HepG2 (cell line): ENCODE results near the gene MOG. TPM values are rescaled to one million over a fixed set of nuclear protein-coding genes. Genes with fewer than 3 reads are reported as not detected.

Experiments used
- ATAC-seq: fragments of 200-7000 bp; cut with Tn5 transposase; 3 replicates; pipeline ENCODE4 v1.9.1; 2020; ENCODE audit warnings: mild to moderate bottlenecking, moderate library complexity
- BruUV-seq: library from RNA; stranded (reverse); fragments of 400-500 nt; replicated peaks from 2 replicates; lab custom pipeline; 2021; lab: Mats Ljungman, UMichigan
- CTCF ChIA-PET: fragments of 300-600 bp; formaldehyde crosslinking; extraction: SDS; loops from one replicate; lab custom pipeline; 2021; ENCODE audit warnings: low total read pairs, inconsistent platforms, low intra/inter-chr PET ratio; lab: Yijun Ruan, JAX
- POLR2A ChIA-PET: fragments of 350-600 bp; sonication (Branson Sonifier 250); formaldehyde crosslinking; loops from one replicate; lab custom pipeline; 2020; ENCODE audit warnings: antibody characterized with exemption, inconsistent platforms; lab: Yijun Ruan, JAX
- DNase-seq: peaks from one replicate; pipeline ENCODE4 v3.0.0-alpha.2; 2015; ENCODE audit warnings: low spot score
- FAIRE-seq: peaks from 3 replicates; lab custom pipeline; 2011; peaks lifted over from hg19 to GRCh38; lab: Jason Lieb, UNC
- H2AFZ ChIP-seq: one replicate; pipeline ENCODE4 v1.6.1; 2011; ENCODE audit warnings: low read length, inconsistent platforms
- H3K27ac ChIP-seq: fragments of 300-600 bp; 3 replicates; pipeline ENCODE4 v1.8.0; 2011; ENCODE audit warnings: mixed run types, mild to moderate bottlenecking, mixed read lengths, low read length, inconsistent platforms; ENCODE audit not compliant: insufficient read depth; ENCODE audit errors: extremely low read length
- H3K27me3 ChIP-seq, 2 experiments: fragments of 200-600 bp in 1 of 2; 2 replicates in 1 of 2; 3 replicates in 1 of 2; pipeline versions ENCODE4 v1.6.0 to v1.8.0; 2011; ENCODE audit warnings: low read length in 2 of 2, mild to moderate bottlenecking in 2 of 2, moderate library complexity in 2 of 2, inconsistent platforms in 1 of 2; ENCODE audit not compliant: insufficient read depth in 2 of 2, control insufficient read depth in 1 of 2
- H3K36me3 ChIP-seq, 2 experiments: fragments of 200-600 bp in 1 of 2; replicated peaks in 1 of 2; 2 replicates in 1 of 2; 3 replicates in 1 of 2; pipeline versions ENCODE4 v1.5.1 to v1.8.0; 2011; ENCODE audit warnings: low read length in 2 of 2, inconsistent platforms in 1 of 2; ENCODE audit not compliant: insufficient read depth in 2 of 2, control insufficient read depth in 1 of 2
- H3K4me1 ChIP-seq: 2 replicates; pipeline ENCODE4 v1.5.1; 2012; ENCODE audit warnings: low read length, inconsistent platforms; ENCODE audit not compliant: insufficient read depth
- H3K4me2 ChIP-seq: 2 replicates; pipeline ENCODE4 v1.6.0; 2011; ENCODE audit warnings: low read depth, low read length, inconsistent platforms
- H3K4me3 ChIP-seq, 3 experiments: fragments of 200-600 bp in 1 of 3; sonication (generic), shearing (Covaris generic) in 1 of 3; replicated peaks in 1 of 3; 2 replicates each; pipeline ENCODE4 v1.5.1; 2011 to 2016; ENCODE audit warnings: low read length in 3 of 3, inconsistent platforms in 2 of 3, low read depth in 2 of 3, mild to moderate bottlenecking in 2 of 3, control low read depth in 1 of 3, mixed read lengths in 1 of 3; ENCODE audit not compliant: insufficient read depth in 1 of 3
- H3K79me2 ChIP-seq: one replicate; pipeline ENCODE4 v1.6.1; 2011; ENCODE audit warnings: low read length, inconsistent platforms; ENCODE audit not compliant: insufficient read depth
- H3K9ac ChIP-seq: 2 replicates; pipeline ENCODE4 v1.6.0; 2011; ENCODE audit warnings: mild to moderate bottlenecking, low read depth, low read length, inconsistent platforms; ENCODE audit not compliant: insufficient read depth
- H3K9me3 ChIP-seq: 2 replicates; pipeline ENCODE4 v1.5.1; 2012; ENCODE audit warnings: mild to moderate bottlenecking, low read length
- H4K20me1 ChIP-seq: 2 replicates; pipeline ENCODE4 v1.6.0; 2011; ENCODE audit warnings: inconsistent platforms, mild to moderate bottlenecking, low read length, moderate library complexity; ENCODE audit not compliant: insufficient read depth
- AKAP8 ChIP-seq: sonication (generic); formaldehyde crosslinking; IDR thresholded peaks from 2 replicates; pipeline ENCODE4 v1.5.1; 2020; ENCODE audit warnings: mild to moderate bottlenecking, missing genetic modification reagents
- GTF3A ChIP-seq: sonication (generic); formaldehyde crosslinking; conservative IDR thresholded peaks from 2 replicates; pipeline ENCODE4 v1.4.0; 2020; ENCODE audit warnings: mild to moderate bottlenecking, missing genetic modification reagents
- JUND ChIP-seq: sonication (generic); formaldehyde crosslinking; IDR thresholded peaks from 2 replicates; pipeline ENCODE4 v1.8.0; 2022; ENCODE audit warnings: mild to moderate bottlenecking, missing genetic modification reagents
- KMT2B ChIP-seq: IDR thresholded peaks from 2 replicates; pipeline ENCODE4 v1.6.1; 2016; ENCODE audit warnings: missing genetic modification reagents, missing compliant biosample characterization
- MXI1 ChIP-seq: IDR thresholded peaks from 3 replicates; pipeline ENCODE4 v1.6.1; 2012; ENCODE audit warnings: low read depth, low read length, inconsistent platforms, borderline replicate concordance
- RCOR2 ChIP-seq: IDR thresholded peaks from 2 replicates; pipeline ENCODE4 v1.6.1; 2016; ENCODE audit warnings: missing biosample characterization, missing genetic modification reagents
- TEAD3 ChIP-seq: optimal IDR thresholded peaks from 2 replicates; pipeline ENCODE3; 2016; ENCODE audit warnings: borderline replicate concordance
- TOE1 ChIP-seq: sonication (generic); formaldehyde crosslinking; IDR thresholded peaks from 2 replicates; pipeline ENCODE4 v1.4.0; 2020; ENCODE audit warnings: mild to moderate bottlenecking, missing genetic modification reagents
- UBTF ChIP-seq: sonication (generic); formaldehyde crosslinking; IDR thresholded peaks from 2 replicates; pipeline ENCODE4 v1.4.0; 2020; ENCODE audit warnings: mild to moderate bottlenecking, missing genetic modification reagents
- XBP1 ChIP-seq: sonication (generic); formaldehyde crosslinking; IDR thresholded peaks from 2 replicates; pipeline ENCODE4 v1.5.0; 2020; ENCODE audit warnings: missing genetic modification reagents
- ZBTB37 ChIP-seq: sonication (generic); formaldehyde crosslinking; IDR thresholded peaks from 2 replicates; pipeline ENCODE4 v1.4.0; 2020; ENCODE audit warnings: mild to moderate bottlenecking, missing genetic modification reagents
- ZNF124 ChIP-seq: sonication (generic); formaldehyde crosslinking; IDR thresholded peaks from 2 replicates; pipeline ENCODE4 v1.4.0; 2020; ENCODE audit warnings: missing genetic modification reagents
- ZNF205 ChIP-seq: IDR thresholded peaks from 2 replicates; pipeline ENCODE4 v1.6.1; 2018; ENCODE audit warnings: missing biosample characterization, missing genetic modification reagents
- ZNF510 ChIP-seq: sonication (generic); formaldehyde crosslinking; IDR thresholded peaks from 2 replicates; pipeline ENCODE4 v1.4.0; 2020; ENCODE audit warnings: low read depth, mild to moderate bottlenecking, missing genetic modification reagents
- ZNF543 ChIP-seq: sonication (generic); formaldehyde crosslinking; IDR thresholded peaks from 2 replicates; pipeline ENCODE4 v1.4.0; 2020; ENCODE audit warnings: mild to moderate bottlenecking, missing genetic modification reagents
- ZNF75D ChIP-seq: sonication (generic); formaldehyde crosslinking; IDR thresholded peaks from 2 replicates; pipeline ENCODE4 v1.8.1; 2023; ENCODE audit warnings: missing genetic modification reagents, mild to moderate bottlenecking, borderline replicate concordance
- ZNF83 ChIP-seq: sonication (generic); formaldehyde crosslinking; IDR thresholded peaks from 2 replicates; pipeline ENCODE4 v1.4.0; 2020; ENCODE audit warnings: missing genetic modification reagents, mild to moderate bottlenecking, borderline replicate concordance
- WGBS: methylation state at CpG from one replicate; pipeline ENCODE4 v1.1.6; 2017; ENCODE audit warnings: low lambda C conversion rate; 5-methylcytosine and 5-hydroxymethylcytosine counted together
- in situ Hi-C: cut with HindIII; loops from 2 replicates; pipeline ENCODE4 v1.10.0; 2017; ENCODE audit warnings: low pct_unique_long_range_greater_than_20kb; ENCODE audit not compliant: extremely low pct_ligation_motif_present
- intact Hi-C: fragments of 100-400 bp; cut with micrococcal nuclease; formaldehyde crosslinking; loops from one replicate; pipeline ENCODE4 v1.10.0; 2022; ENCODE audit not compliant: unreplicated experiment
- polyA plus RNA-seq, 8 experiments: library from polyadenylated mRNA; depleted of rRNA in 3 of 8; stranded (reverse) in 7 of 8; unstranded in 1 of 8; fragments of >200 nt; fragmentation: Illumina TruSeq in 4 of 8; extraction: Trizol in 4 of 8; gene quantifications; 2 replicates each; pipeline versions ENCODE4 v1.2.1 to v1.2.3, GENCODE V29; 2011 to 2016; ENCODE audit warnings: low read depth in 4 of 8, missing spikeins in 1 of 8, mixed read lengths in 1 of 8; ENCODE audit not compliant: insufficient read depth in 1 of 8
- total RNA-seq, 5 experiments: library from RNA; depleted of rRNA; stranded (reverse); fragments of >200 nt; fragmentation: Illumina TruSeq; extraction: Trizol; gene quantifications; 2 replicates each; pipeline ENCODE4 v1.2.3, GENCODE V29; 2016; ENCODE audit warnings: low read depth in 1 of 5
- TF ChIP-seq, protein P1 (sequence below): sonication (generic); formaldehyde crosslinking; IDR thresholded peaks from 2 replicates; pipeline ENCODE4 v1.4.0; 2020; ENCODE audit warnings: missing genetic modification reagents
- TF ChIP-seq, protein P2 (sequence below): IDR thresholded peaks from 2 replicates; pipeline ENCODE4 v1.6.1; 2016; ENCODE audit warnings: missing compliant biosample characterization, missing genetic modification reagents, borderline replicate concordance

MOG gene
- total and polyA plus RNA-seq, 2 of the 13 experiments (the other 11 are each of a cell fraction or from before 2014, with no cell fraction given) = not detected

GRCh38 chr6:29667158-29667557, 10.3 kb downstream of the MOG start (continued):
- TF ChIP-seq, protein P1, sequence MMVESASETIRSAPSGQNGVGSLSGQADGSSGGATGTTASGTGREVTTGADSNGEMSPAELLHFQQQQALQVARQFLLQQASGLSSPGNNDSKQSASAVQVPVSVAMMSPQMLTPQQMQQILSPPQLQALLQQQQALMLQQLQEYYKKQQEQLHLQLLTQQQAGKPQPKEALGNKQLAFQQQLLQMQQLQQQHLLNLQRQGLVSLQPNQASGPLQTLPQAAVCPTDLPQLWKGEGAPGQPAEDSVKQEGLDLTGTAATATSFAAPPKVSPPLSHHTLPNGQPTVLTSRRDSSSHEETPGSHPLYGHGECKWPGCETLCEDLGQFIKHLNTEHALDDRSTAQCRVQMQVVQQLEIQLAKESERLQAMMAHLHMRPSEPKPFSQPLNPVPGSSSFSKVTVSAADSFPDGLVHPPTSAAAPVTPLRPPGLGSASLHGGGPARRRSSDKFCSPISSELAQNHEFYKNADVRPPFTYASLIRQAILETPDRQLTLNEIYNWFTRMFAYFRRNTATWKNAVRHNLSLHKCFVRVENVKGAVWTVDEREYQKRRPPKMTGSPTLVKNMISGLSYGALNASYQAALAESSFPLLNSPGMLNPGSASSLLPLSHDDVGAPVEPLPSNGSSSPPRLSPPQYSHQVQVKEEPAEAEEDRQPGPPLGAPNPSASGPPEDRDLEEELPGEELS (CRISPR knock-in tag) = no peak

GRCh38 chr6:29671026-29671425, 14.1 kb downstream of the MOG start:
- DNase-seq (no peak), FAIRE-seq (no peak), ATAC-seq (no peak)
- H3K79me2 ChIP-seq = no peaks in the 10 kb centered on the region
- in situ Hi-C loops = no loop called here
- no peaks in the 10 kb centered on the region for H3K36me3 ChIP-seq
- ChIA-PET POLR2A (no interaction called here), CTCF (no interaction called here)
- 12% methylated on average over 1 of the region's 1 CpG for WGBS
- peaks cover 4 to 12% of the 10 kb centered on the region in 2 experiments; a peak in 3 of 5 replicates for H3K27me3 ChIP-seq
- H3K4me1 ChIP-seq = no peaks in the 10 kb centered on the region
- no peak overlapping the region for H2AFZ ChIP-seq
- H3K4me3 ChIP-seq = no peak overlapping the region
- H3K9me3 ChIP-seq = no peaks in the 10 kb centered on the region
- no peak overlapping the region for H3K4me2 ChIP-seq
- no peak overlapping the region for H3K27ac ChIP-seq
- H4K20me1 ChIP-seq = no peaks in the 10 kb centered on the region
- no TSS peak for BruUV-seq
- intact Hi-C loops = no loop called here
- no peak overlapping the region for H3K9ac ChIP-seq
- TF ChIP-seq ZNF510 (CRISPR knock-in tag) = no peak
- no peak for TF ChIP-seq JUND (CRISPR knock-in tag)
- TF ChIP-seq ZNF83 (CRISPR knock-in tag) = no peak
- no peak for TF ChIP-seq ZNF543 (CRISPR knock-in tag)
- no peak for TF ChIP-seq TOE1 (CRISPR knock-in tag)
- no peak for TF ChIP-seq ZBTB37 (CRISPR knock-in tag)
- no peak for TF ChIP-seq MXI1
- TF ChIP-seq AKAP8 = no peak
- TF ChIP-seq ZNF124 = no peak
- TF ChIP-seq KMT2B = no peak
- no peak for TF ChIP-seq XBP1 (CRISPR knock-in tag)
- TF ChIP-seq ZNF75D (CRISPR knock-in tag) = no peak
- TF ChIP-seq RCOR2 (CRISPR knock-in tag) = no peak
- no peak for TF ChIP-seq TEAD3
- TF ChIP-seq, protein P2, sequence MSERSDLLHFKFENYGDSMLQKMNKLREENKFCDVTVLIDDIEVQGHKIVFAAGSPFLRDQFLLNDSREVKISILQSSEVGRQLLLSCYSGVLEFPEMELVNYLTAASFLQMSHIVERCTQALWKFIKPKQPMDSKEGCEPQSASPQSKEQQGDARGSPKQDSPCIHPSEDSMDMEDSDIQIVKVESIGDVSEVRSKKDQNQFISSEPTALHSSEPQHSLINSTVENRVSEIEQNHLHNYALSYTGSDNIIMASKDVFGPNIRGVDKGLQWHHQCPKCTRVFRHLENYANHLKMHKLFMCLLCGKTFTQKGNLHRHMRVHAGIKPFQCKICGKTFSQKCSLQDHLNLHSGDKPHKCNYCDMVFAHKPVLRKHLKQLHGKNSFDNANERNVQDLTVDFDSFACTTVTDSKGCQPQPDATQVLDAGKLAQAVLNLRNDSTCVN (CRISPR knock-in tag) = no peak
- TF ChIP-seq ZNF205 = no peak
- no peak for TF ChIP-seq GTF3A (CRISPR knock-in tag)
- no peak for TF ChIP-seq UBTF (CRISPR knock-in tag)
